Activated CD8-positive, alpha-beta memory T cell treated with anti-CD3 and anti-CD28 coated beads, Interleukin-2, amount 50 U/mL, for 1 hour (primary cell): ENCODE results near the gene HIP1.
"Not testable (repeated sequence)": the region's sequence is repeated elsewhere in the genome, so short reads cannot be mapped to it uniquely, and the experiment has no call there.

ENCODE experiments used
- DNase-seq: peaks from one replicate; pipeline ENCODE4 v3.0.0-alpha.2; 2020; ENCODE audit errors: extremely low read depth

Gene HIP1

GRCh38 chr7:75686551-75686950 lies 52.2 kb downstream of the HIP1 start:
- no peak for DNase-seq

GRCh38 chr7:75682052-75682451 lies 56.7 kb downstream of the HIP1 start:
- DNase-seq, result not testable (repeated sequence)

GRCh38 chr7:75679060-75679459 lies 59.7 kb downstream of the HIP1 start:
- no peak for DNase-seq

- no peak for DNase-seq
Measured at GRCh38 chr7:75669579-75669978, 69.2 kb downstream of the HIP1 start.

DNA sequence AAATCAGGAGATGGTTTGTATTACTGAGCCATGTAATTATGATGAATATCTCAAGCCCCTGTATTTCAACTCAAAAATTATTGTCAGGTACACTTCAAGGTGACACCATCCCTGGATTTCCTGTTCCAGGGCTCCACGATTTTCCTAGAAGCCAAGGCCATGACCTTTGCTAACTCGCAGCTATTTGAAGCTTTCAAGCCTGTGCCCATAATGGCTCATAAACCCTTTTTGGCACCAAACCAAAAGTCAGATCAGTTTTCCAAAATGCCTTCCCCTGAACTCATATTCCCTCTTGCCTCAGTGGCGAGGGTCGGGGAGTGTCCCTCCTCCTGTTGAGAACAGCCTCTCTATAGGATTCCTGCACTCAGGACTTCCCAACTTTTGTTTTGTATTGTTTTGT lies 70.8 kb downstream of the HIP1 start:
- no peak for DNase-seq

- no peak for DNase-seq
Measured at GRCh38 chr7:75663302-75663907, 75.3 kb downstream of the HIP1 start.

DNA sequence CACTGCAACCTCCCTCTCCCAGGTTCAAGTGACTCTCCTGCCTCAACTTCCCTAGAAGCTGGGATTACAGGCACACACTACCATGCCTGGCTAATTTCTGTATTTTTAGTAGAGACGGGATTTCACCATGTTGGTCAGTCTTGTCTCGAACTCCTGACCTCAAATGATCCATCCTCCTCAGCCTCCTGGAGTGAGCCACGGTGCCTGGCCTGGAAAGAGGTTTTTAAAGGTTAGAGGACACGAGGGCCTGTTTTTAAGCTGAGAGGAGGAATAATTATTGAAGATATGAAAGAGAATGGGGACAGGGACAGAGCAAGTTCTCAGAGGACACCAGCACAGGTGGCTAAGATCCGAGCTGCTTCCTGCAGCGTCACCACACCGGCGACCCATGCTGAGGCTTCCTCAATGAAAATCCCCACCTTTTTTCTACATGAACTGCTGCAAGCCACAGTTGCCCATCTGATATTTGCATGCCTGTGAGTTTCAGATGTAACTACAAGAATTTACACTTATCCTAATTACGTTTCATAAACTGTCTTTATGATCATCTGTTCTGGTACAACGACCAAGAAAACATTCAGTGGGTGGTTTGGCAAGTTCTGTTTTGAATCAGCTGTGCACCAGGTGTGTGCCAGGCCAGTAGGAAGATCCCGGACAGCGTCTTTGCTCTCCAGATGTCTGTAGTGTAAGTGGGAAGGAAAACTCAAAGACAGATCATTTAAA lies 76.0 kb downstream of the HIP1 start:
- no peak for DNase-seq

- DNase-seq, result no peak
Measured at GRCh38 chr7:75660566-75661215, 78.0 kb downstream of the HIP1 start.

- no peak for DNase-seq
Measured at GRCh38 chr7:75658802-75659201, 79.9 kb downstream of the HIP1 start.

DNA sequence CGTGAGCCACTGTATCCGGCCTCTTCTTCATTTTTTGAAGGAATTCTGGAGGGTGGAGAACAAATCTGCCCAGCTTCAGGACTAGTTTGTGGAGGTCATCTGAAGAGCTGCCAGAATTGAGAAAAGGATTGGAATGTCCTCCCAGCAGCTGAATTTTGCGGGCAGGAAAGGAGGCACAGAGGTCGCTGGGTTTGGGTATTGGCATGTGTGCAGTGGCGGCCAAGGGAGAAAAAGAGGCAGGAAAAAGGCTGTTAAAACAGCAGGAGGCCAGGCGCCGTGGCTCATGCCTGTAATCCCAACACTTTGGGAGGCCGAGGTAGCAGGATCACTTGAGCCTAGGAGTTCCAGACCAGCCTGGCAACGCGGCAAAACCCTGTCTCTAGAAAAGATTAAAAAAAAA lies 80.4 kb downstream of the HIP1 start:
- no peak for DNase-seq

DNA sequence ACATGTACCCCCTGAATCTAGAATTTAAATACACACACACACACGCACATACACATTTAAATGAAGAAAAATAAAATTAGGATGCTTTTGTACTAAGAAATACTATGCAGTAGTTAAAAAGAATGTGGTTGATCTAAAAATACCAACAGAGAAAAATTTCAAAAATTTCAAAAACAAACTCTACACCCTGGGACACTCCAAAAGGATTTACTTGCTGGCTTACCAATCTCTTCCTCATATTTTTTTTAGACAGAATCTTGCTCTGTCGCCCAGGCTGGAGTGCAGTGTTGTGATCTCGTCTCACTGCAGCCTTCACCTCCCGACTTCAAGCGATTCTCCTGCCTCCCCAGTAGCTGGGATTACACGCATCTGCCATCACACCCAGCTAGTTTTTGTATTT lies 80.9 kb downstream of the HIP1 start:
- DNase-seq, result no peak

DNA sequence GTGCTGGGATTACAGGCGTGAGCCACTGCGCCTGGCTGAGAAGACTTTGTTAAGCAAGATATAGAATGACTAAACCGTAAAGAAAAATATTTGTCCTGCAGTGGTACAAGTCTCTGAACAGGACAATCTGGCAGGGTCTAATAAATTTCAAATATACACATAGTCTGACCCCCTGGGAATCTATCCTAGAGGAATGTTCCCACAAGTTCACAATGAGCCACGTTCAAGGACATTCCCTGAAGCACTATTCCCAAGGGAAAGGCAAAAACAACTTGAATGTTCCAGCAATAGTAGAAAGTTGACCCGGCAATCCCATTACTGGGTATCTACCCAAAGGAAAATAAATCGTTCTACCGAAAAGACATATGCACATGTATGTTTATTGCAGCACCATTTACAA lies 82.0 kb downstream of the HIP1 start:
- no peak for DNase-seq

DNA sequence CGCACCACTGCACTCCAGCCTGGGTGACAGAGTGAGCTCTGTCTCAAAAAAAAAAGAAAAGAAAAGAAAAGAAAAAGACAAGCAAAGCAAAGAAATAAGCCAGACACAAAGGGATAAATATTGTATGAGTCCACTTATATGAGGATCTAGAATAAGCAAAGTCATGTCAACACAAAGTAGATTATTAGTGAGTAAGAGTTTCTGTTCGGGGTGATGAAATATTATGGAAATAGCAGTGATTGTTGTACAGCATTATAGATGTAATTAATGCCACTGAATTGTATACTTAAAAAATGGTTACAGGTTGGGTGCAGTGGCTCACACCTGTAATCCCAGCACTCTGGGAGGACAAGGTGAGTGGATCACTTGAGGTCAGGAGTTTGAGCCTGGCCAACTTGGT lies 83.2 kb downstream of the HIP1 start:
- no peak for DNase-seq

DNA sequence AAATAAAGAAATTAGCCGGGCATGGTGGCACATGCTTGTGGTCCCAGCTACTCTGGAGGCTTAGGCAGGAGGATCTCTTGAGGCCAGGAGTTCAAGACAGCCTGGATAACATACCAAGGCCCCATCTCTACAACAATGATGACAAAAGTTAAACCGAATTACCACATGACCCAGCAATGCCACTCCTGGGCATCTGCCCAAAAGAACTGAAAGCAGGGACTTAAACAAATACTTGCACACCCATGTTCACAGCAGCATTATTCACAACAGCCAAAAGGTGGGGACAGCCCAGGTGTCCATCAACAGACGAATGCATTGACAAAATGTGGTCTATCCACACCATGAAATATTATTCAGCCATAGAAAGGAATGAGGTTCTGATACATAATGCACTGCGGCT lies 83.9 kb downstream of the HIP1 start:
- DNase-seq, result no peak

- DNase-seq, result no peak
Measured at GRCh38 chr7:75653651-75654050, 85.1 kb downstream of the HIP1 start.

- DNase-seq, result no peak
Measured at GRCh38 chr7:75652788-75653187, 86.0 kb downstream of the HIP1 start.

DNA sequence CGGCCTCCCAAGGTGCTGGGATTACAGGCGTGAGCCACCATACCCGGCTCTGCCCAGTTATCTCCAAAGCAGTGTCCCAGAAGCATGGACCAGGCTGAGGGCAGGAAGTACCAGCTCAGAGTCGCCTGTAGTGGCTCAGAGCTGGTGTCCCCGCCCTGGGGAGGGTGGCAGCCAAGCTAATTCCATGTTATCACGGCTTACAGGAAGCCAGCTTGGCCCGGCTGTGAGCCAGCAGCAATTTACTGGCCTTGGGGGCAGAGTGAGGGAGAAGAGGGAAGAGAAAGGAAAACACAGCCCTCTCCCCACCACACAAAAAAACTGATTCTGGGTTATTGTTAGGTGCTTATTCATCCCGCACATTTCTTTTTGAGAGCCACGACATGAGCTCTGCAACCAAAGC lies 88.1 kb downstream of the HIP1 start:
- no peak for DNase-seq

GRCh38 chr7:75650062-75650461 lies 88.7 kb downstream of the HIP1 start:
- no peak for DNase-seq

DNA sequence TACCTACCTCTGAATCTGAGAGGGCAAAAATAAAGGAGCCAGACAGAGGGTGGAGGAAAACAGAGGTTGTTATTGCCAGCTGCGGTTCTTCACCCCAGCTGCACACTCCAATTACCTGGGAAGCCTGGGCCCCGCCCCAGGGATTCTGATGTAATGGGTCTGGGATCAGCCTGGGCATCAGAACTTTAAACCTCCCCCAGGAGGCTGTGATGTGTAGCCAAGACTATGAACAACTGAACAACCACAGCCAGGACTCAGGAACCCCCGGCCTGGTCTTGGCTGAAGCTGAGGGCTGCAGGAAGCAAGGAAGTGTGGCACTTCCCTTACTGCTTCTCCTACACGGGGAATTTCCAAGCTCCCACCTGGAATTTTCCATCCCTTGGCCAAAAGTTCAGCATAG lies 89.3 kb downstream of the HIP1 start:
- no peak for DNase-seq

GRCh38 chr7:75647709-75648438 lies 90.9 kb downstream of the HIP1 start:
- DNase-seq, result no peak

DNA sequence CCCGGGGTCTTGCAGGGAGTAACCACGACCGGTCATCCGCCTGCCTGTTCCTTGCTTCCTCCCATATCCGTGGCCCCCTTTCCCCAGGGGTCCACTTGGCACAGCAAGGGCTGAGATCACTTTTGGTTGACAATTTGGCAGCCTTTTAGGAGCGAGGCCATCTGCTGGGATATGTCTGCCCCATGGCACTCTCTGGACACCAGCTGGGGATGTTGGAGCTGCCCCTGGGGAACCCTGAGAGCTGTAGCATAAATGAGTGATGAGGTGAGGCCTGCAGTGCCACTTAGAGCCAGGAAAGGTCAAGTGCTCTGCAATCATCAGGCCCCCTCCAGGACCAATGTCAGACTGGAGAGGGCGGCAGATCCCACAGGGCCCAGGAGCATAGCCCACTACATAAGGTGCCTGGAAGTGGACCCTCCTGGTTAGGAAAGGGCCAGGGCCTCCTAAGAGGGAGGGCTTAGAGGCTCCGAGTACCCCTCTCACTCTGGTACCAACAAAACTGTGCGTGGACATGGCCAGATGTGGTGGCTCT lies 92.1 kb downstream of the HIP1 start:
- DNase-seq, result no peak

GRCh38 chr7:75645570-75645969 lies 93.2 kb downstream of the HIP1 start:
- DNase-seq, result no peak
